Gastroesophageal sphincter (tissue), 3 donors: ENCODE results near the gene PLAGL2.

Experiments used
- EP300 ChIP-seq: sonication (generic); formaldehyde crosslinking; IDR thresholded peaks from one replicate; pipeline ENCODE4 v1.6.1; 2017; ENCODE audit warnings: antibody characterized with exemption, mild to moderate bottlenecking
- POLR2A ChIP-seq, 2 donors: fragments of 450-650 bp; IDR thresholded peaks; one replicate each; pipeline ENCODE4 v1.6.1; 2017; ENCODE audit warnings: antibody characterized with exemption in 2 of 2, mild to moderate bottlenecking in 2 of 2, moderate library complexity in 1 of 2
- POLR2AphosphoS5 ChIP-seq: sonication (generic); formaldehyde crosslinking; IDR thresholded peaks from one replicate; pipeline ENCODE4 v1.6.1; 2017; ENCODE audit warnings: antibody characterized with exemption
- TF ChIP-seq, protein P1 (sequence below), 4 experiments: fragments of 200-600 bp in 2 of 4; fragments of 450-650 bp in 2 of 4; sonication (generic) in 1 of 4; IDR thresholded peaks; one replicate each; pipeline ENCODE4 v1.5.1; 2017 to 2019; ENCODE audit warnings: antibody characterized with exemption in 4 of 4, mild to moderate bottlenecking in 2 of 4, moderate library complexity in 2 of 4

DNA sequence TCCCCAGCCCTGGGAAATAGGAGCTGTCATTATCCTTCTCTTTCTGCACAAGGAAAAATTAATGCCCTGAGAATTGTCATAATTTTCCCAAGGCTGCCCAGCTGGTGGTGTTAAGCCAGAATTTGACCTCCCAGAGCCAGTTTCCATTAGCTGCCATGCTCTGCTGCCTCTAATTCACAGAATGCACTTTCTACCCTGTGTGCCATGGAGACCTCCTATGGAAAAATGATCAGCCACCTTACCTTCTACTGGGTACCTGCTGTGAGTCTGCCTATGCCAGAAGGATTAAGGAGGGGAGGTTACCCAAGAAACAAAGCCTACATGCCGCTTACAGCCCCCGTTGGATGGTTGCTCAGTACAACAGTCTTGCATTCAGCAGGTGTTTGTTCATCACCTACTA lies 29.3 kb upstream of the PLAGL2 start:
- TF ChIP-seq, protein P1, sequence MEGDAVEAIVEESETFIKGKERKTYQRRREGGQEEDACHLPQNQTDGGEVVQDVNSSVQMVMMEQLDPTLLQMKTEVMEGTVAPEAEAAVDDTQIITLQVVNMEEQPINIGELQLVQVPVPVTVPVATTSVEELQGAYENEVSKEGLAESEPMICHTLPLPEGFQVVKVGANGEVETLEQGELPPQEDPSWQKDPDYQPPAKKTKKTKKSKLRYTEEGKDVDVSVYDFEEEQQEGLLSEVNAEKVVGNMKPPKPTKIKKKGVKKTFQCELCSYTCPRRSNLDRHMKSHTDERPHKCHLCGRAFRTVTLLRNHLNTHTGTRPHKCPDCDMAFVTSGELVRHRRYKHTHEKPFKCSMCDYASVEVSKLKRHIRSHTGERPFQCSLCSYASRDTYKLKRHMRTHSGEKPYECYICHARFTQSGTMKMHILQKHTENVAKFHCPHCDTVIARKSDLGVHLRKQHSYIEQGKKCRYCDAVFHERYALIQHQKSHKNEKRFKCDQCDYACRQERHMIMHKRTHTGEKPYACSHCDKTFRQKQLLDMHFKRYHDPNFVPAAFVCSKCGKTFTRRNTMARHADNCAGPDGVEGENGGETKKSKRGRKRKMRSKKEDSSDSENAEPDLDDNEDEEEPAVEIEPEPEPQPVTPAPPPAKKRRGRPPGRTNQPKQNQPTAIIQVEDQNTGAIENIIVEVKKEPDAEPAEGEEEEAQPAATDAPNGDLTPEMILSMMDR (IDR thresholded peaks at IDR 0.05) = no peak
- TF ChIP-seq POLR2AphosphoS5 (no peak), EP300 (no peak), POLR2A (IDR thresholded peaks at IDR 0.05) (no peak)
